ENCODE data around the gene EFHD2.

- TF ChIP-seq EP300 (IDR thresholded peaks at IDR 0.05; ENCODE audit: low read depth) (no peak), CTCF (IDR thresholded peaks at IDR 0.05) (no peak), POLR2A (IDR thresholded peaks at IDR 0.05) (no peak)
Observed at GRCh38 chr1:15403962-15404580, 5.6 kb upstream of the EFHD2 start.

Data from transverse colon (tissue), 3 donors.